NCI-H774 (cell line): ENCODE measurements around the gene C4orf51.
A peak's percentile ranks its signal among the peaks of the same experiment; 100 is the strongest.

ENCODE experiments used
- DNase-seq: peaks from one replicate; lab custom pipeline; 2025; lab: John Stamatoyannopoulos, UW

Gene C4orf51

DNA sequence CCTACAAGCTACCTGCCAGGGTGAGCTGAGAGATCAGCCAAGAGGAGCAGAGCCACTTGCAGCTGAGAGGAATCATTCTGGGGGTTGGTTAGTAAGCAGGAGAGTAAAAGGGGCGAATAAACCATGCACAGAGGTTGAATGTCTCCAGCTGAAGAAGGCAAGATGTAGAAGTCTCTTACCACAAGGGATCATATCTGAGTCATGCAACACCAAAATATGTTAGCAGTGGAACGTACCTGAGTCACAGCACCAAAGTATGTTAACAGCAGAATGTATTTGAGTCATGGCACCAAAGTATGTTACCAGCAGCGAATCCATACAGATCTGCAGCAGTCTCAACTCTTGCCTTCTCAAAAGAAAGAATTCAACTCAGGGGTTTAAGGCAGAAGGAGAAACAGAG lies 29.9 kb downstream of the C4orf51 start:
- no peak for DNase-seq

DNA sequence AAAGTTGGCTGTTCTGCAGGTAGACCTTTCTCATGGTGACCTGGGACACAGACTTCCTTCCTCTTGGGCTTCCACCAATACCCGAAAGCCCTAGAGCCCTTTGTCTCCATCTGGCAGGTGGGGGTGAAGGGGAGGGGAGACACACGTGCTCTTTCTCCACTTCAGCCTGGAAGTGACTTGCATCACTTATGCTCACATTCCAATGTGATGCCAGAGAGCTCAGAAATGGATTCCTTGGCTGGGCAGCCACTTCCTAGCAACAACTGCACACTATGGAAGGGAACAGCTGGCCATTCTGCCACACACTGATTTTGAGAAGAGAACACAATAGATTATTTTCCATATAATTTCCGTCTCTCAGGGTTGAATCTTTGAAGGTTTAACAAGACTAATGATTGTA lies 36.3 kb downstream of the C4orf51 start:
- no peak for DNase-seq

DNA sequence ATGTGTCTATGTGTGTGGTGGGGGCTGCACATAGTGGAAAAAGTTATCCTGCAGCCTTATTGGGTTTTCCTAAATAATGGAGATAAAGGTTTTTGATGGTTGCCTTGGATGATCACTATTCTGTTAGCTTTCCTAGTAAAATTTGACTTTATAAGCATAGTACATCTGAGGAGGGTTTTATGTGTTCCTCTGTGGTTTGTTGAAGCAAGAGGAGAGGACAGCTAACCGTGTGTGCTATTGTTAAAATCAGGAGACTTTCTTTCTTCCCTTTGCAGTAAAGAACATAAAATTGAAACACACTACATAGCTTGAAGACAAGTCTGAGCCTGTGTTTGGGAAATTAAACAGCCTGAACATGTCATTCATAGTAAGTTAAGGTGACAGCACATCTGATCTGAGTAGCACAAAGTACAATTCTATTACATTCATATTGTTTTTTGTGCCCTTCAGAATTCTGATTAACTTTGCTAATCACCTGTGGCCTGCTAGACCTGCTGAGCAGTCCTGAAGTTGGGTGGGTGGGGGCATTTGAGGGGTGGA lies 36.8 kb downstream of the C4orf51 start:
- DNase-seq, result no peak

DNA sequence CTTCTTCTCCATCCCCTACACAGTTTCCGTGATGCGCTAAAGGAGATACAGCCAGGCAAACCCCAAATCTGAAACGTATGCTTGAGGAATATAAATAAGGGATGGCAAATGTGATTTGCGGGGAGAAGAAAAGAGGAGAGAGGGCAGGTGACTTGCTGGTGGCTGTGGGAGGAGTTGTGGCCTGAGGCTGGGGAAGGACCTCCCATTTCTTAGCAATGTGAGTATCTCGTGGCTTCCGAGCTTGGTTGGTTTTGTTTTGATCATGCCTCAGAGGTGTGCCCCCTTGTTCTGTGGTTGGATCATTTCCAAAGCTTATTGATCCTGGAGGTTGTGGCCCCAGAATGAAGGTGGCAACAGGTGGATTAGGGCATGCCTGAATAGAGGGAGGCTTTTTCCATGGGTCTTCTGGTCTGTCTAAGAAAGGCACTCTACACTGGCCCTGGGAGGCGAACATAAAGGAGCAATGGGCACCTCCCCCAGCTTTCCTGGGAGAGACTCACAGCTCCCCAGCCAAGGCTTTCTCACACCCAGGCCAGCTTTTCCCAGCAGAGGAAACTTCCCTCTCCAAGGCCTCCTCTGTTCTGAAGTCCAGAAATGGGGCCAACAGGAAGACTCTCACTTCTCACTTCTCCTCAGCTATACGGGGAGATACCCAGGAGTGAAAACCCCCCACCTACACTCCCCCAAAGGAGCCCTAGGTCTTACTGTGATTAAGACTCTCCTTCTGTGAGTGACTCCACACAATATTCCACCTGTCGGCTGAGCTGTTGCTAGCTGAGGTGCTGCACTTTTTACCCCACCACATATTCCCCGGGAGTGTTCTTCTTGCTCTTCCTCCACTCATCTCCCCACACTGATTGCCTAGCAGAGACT lies 40.0 kb downstream of the C4orf51 start:
- no peak for DNase-seq

DNA sequence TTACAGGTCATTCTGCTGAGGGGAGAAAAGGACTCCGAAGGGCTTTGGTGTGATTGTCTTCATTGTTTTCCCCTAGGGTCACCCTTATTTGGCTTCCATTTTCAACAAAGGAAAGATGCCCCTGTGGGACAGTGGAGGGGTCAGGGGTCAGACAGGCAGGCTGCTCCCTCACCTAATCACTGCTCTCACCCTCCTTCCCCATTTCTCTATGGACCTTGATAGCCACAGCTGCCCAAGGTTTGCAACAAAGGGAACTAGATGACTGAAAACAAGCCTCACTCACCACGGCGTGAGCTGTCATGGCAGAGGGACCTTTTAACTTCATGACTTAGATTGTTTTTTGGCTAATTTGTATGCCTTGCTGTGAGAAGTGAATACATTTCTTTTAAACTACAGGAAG lies 40.7 kb downstream of the C4orf51 start:
- DNase-seq, result no peak

DNA sequence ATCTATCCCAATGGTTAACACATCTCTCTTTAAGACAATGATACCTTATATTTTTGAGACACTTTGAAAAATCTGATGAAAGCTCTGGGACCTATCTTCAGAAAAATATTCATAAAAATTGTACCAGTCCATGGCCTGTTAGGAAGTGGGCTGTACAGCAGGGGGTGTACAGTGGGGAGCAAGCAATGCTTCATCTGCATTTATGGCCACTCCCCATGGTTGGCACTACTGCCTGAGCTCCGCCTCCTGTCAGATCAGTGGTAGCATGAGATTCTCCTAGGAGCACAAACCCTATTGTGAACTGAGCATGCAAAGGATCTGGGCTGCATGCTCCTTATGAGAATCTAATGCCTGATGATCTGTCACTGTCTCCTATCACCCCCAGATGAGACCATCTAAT lies 42.6 kb downstream of the C4orf51 start:
- no peak for DNase-seq

DNA sequence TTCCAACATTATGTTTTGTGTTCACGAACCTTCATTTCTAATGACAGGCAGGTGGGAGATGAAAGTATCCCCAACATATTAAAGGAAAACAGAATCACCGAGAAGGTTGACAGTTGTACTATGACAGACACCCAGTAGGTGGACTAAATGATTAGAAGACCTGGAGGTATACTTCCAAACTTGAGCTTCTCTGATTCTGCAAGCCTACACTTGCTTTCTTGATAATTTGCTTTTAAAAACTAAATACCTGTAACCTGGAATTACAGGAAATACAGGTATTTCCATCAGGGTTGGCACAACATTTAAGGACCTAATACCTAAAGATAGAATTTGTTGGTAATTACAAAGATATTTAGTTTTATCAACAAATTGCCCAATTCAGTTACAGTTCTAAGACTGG lies 43.4 kb downstream of the C4orf51 start:
- no peak for DNase-seq

DNA sequence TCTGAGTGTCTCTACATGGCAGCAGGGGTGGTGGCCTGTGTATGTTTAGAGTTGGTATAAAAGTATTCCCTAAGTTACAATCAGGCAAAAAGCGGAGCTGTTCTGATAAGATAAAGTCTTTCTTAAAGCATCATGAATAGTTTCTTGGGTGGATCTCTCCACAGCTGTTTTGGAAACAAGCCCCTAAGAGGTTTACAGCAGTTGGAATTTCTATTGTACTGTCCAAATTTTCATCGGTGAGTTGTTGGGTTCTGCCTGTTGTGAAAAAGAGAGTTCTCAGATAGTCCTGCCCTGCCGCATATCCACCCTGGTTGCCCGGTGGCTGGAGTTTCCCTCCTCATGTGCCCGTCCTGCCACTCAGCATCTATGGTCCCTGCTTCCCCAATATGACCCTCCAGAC lies 50.1 kb downstream of the C4orf51 start:
- no peak for DNase-seq

DNA sequence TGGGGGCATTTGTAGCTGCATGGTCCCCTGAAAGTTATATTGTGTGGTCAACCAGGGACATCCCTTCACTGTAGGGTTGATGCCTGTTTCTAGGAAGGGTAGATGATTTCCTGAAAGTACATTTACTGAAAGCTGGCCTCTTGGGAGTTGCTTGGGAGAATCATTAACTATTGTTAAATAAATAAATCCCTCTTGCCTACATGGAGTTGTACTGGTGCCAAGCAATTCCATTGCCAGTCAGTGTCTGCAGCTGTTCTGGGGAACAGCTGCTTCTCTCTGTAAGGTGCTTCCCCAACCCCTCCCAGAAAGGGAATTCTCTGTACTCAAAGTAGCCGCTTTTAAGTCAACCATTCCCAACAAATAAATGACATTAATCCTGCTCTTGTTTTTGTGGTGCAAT lies 51.1 kb downstream of the C4orf51 start:
- DNase-seq, result no peak

DNA sequence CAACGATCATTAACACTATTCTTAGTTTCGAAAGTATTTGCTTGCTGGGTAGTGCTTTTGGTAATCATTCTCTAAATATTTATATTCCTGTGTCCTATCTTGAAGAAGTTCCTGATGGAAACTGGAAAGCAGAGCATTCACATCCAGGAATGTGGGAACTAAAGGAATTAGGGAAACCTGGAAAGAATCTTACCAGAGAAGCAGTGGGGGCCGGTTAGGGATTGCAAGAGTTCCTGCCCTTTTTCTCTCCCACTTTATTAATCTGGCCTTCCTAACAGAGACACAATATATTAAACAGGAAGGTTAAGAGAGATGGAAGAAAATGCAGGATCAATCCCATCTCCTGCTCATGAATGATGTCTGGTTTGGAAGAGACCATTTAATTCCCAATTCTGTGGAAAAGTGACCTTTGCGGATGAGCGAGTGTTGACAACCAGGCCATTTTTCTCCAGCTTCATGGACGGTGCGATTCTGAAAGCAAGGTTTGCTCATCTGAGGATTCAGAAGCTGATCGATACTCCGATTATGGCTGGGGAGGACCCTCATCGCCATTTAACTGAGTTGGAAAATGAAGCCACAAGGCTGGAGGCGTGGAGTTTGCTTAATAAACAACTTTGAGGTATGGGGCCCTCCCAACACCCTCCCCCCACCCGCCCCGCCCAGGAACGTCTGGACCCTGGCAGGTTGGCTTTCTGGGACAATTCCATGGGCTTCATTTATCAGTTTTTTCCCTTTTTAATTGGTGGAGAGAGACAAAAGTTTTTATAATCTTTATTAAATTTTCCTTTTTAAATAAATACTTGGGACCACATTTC lies 52.3 kb downstream of the C4orf51 start:
- DNase-seq, result no peak

DNA sequence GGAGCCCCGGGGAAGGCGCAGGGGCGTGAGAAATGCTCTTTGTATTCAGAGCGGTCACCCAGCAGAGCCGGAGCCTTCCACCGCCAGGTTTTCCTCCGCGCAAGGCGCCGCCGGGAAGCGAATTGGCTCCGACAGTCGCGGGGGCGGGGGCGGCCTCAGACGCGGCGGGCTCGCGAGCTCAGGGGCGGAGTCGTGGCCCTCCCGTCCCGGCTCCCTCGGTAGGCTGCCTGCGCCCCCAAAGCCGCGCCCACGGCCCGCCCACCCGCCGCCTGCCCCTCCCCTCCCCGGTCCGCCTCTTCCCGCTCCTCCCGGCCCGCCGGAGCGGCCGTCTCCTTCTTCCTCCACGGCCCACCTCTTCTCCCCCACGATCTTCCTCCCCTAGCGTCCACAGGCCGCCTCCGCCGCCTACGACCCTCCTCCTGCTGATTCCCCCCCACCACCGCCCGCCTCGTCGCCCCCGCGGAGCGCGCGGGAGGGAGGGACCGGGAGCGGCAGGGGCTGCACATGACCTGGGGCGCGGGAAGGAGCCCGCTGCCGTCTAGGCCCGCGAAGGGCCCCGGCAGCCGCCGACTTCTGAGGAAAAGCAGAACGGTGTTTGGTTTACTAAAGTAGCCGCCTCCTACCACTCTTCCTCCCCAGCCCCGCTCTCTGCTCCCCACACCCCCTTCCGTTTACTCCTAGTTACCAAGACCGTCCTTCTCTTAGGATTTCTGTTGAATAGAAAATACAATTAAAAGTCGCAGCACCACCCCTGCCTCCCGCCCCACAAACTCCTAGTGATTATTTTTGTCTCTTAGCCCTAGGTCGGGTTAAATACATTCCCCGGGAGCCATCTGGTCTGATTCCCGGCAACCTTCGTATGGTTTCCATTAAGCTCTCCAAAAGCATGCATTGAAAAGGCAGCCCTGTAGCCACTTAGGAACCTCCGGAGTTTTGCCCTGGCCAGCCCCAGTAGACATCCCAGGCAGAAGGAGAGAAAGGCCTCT lies 53.2 kb downstream of the C4orf51 start:
- peak; percentile 72 for DNase-seq

DNA sequence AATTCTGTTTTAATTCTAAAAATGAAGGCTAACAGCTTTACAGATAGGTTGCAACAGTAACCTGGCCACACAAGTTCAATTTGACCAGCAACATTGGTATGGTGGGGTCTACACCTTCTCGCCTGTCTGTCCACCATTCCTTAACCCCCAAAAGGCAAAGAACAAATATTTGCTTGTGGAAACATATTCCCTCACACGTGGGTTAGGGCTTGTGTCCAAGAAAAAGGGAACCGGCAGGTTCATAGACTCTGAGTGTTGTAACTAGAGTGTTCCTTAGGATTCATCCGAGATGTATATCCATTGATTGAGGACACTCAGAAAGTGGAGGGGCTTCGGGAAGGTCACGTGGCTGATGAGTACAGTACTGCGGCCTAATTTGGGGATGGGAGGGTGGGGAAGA lies 54.1 kb downstream of the C4orf51 start:
- DNase-seq, result no peak

DNA sequence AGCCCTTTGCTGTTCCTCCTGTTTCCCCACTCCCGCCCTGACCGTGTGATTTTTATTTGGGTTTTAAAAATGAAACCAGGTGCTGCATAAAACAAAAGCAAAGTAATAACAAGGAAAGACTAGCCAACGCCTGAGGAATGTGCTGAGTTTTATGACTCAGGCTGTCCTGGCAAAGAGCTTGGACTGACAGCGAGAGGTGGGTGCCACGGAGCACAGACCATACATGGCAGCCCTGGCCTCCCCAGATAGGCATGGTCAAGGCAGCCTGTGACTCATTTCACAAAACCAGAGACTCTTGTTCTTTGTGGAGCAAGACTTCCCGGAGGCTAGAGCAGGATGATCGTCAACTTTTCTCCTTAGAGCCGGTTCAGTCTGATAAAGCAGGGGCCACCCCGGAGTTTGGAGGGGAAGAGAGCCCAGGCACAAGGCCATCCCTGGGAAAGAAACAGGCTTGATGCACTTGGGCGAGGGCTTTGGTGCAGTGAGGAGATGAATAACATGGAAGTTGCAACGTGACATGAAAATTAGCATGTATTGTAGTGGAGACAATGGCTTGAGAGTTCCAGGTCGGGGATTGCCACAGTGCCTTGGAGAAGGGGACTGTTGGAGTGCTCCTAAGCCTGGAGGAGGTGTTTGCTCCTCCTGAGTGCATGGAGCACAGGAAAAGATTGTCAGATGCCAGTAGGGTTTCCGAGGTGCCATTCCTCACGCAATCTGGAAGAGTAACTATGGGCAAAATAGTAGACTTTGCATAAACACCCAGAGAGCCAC lies 54.8 kb downstream of the C4orf51 start:
- no peak for DNase-seq

DNA sequence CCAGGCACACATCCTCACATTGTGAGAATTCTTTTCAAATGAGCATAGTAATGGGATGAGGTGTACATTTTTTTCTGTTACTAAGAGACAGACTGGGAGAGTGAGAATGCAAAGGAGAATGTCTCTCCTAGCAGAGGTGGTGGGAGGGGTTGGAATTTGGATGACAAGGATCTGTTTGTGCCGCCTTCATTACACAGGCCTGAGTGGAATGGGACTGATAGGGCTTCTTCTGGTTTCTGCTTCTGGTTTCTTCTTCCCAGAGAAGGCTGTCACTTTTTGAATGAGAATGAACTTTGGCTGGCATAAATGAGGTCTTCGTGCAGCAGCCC lies 55.4 kb downstream of the C4orf51 start:
- DNase-seq, result no peak

DNA sequence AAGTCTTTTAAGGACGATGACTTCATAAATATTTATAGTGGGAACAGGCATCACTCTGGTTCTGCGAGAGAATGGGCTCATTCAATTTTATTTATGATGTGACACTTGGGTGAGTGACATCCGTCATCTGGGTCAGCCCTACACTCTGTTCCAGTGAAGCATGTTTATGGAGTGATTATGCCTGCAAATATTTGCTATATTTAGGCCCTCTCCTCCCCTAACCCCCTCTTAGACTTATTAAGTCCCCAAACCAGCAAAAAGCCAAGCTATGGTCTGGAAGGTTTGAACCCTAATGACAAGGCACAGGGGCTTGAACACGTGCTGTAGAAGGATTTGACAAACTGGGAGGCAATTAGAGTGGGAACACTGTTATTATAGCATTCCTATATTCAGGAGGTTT lies 55.9 kb downstream of the C4orf51 start:
- no peak for DNase-seq

DNA sequence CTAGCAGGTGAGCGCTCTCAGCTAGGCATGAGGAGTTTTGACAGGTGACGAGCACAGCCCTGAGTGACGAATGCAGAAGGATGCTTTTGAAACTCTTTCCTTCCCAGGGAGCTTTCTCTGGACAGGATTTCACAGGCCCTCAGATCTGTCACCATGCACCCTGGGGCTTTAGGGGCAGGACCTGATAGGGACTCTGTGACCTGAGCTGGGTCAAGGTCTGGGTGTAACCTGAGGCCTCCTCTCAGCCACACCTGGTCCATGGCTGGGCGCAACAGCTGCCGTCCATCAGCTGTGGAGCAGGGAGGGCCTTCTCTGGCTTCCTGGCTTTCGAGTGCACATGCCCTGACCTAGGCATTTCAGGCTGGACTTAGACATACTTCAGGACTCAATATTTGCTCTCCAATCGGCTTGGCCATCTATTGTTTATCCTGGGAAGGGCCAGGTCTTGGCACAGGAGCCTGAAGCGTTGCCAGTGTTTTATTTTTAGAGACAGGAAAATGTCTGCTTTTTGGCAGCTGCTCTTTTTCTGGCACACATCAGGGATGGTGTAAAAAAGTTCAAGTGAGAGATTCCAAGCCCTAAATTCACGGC lies 56.4 kb downstream of the C4orf51 start:
- no peak for DNase-seq

DNA sequence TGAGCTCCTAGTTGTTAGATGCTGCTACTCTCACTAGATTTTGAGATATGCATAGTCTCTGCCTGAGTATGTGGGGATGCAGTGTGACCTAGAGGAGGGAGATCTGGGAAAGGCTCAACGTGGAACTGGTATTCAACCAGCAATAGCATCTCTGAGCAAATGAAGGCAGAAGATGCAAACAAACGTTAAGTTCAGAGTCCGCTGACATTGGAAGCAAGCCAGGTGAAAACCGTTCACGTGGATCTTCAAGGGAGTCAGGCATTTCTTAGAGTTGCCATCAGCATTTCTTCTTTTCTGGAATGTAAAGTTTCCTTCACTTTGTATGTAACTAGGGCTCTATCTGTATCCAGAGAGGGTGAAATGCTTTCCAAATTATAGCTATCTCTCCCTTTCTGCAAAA lies 59.9 kb downstream of the C4orf51 start:
- no peak for DNase-seq

DNA sequence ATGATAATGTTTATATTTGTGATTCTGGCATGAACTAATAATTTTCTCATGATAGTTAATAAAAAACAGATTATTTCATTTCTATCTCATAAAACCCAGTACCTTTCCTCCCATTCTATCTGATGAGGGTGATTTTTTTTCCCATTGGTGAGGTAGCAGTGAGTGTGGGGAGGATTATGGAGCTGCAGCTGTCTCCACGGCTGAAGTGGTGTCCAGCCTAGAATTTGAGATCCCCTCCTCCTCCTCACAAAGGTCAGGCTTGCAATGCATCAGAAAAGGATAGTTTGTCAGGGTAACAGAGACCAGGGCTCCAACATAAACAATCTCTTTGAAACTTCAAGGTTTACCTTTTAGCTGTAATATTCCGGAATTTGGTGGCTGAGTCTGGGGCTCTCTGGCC lies 60.9 kb downstream of the C4orf51 start:
- DNase-seq, result no peak

DNA sequence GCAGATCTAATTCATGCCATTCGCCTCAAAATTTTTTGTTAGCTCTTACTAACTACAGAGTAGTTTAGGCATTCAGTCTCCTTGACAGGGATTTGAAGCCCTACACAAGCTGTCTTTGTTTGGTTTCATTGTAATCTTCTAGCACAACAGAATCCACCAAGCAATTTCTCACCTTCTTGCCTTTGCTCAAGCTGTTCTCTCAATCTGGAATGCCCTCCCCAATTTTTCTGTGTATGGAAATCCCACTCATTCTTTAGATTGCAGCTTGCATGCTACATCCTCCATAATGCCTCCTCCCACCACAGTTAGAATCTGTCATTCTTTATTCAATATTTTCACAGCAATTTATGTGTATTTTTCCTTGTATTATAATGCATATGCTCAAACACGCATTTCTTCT lies 63.7 kb downstream of the C4orf51 start:
- no peak for DNase-seq

DNA sequence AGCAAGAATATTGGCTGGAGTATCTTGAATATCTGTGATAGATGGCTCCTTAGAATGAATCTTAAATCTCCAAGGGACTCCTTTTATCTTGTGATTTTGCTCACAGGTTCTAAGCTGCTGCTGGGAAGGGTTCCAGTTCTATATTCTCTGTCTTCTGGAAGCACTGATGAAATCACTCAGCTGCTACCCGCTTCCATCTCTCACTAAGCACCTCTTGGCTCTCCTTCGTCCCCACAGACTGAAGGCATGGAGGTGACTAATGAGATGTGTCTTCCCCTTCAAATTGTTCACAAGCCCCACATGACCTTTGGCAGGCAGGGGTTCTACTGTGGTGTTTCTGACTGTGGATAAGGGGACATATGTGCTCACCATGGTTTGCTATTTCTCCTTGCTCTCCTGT lies 75.9 kb downstream of the C4orf51 start:
- no peak for DNase-seq

DNA sequence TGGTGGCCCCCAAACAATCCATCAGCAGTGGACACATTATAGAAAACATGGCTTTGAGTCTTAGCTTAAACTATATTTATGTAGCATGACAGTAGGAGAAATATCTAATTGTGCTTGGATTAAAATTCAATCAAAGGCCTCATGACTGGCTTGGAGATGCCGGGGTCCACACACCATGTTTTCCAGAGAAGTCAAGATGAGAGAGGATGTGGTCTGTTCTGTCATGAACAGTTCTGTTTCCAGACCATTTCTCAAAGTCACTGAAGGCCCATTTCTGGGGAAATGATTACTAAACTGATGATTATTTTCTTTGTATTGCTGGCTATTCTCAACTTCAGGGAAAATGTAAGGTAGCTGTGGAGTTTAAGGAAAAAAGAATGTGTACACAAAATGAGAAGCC lies 76.3 kb downstream of the C4orf51 start:
- DNase-seq, result no peak
